GM21526 (cell line): ENCODE data around the gene FAM107B.

Experiments used
- ATAC-seq: cut with Tn5 transposase; IDR thresholded peaks from one replicate; pipeline ENCODE4 v1.9.1; 2021; ENCODE audit warnings: moderate library complexity; ENCODE audit not compliant: unreplicated experiment, low FRiP score

FAM107B gene

GRCh38 chr10:14523286-14523685 lies 251.4 kb downstream of the FAM107B start:
- no peak for ATAC-seq

GRCh38 chr10:14519785-14520184 lies 254.9 kb downstream of the FAM107B start:
- ATAC-seq, result no peak

- no peak for ATAC-seq
Measured at GRCh38 chr10:14518149-14518548, 256.5 kb downstream of the FAM107B start.

GRCh38 chr10:14513123-14513522 lies 261.6 kb downstream of the FAM107B start:
- ATAC-seq, result no peak

GRCh38 chr10:14510346-14510745 lies 264.4 kb downstream of the FAM107B start:
- ATAC-seq, result no peak

- ATAC-seq, result no peak
Measured at GRCh38 chr10:14508725-14509124, 266.0 kb downstream of the FAM107B start.

- no peak for ATAC-seq
Measured at GRCh38 chr10:14507781-14508180, 266.9 kb downstream of the FAM107B start.

GRCh38 chr10:14507176-14507575 lies 267.5 kb downstream of the FAM107B start:
- no peak for ATAC-seq

- ATAC-seq, result no peak
Measured at GRCh38 chr10:14502431-14502830, 272.3 kb downstream of the FAM107B start.

- ATAC-seq, result no peak
Measured at GRCh38 chr10:14500172-14500765, 274.4 kb downstream of the FAM107B start.

- no peak for ATAC-seq
Measured at GRCh38 chr10:14499601-14499904, 275.1 kb downstream of the FAM107B start.

- no peak for ATAC-seq
Measured at GRCh38 chr10:14498326-14498725, 276.4 kb downstream of the FAM107B start.

- no peak for ATAC-seq
Measured at GRCh38 chr10:14491811-14492210, 282.9 kb downstream of the FAM107B start.

GRCh38 chr10:14489522-14490177 lies 285.0 kb downstream of the FAM107B start:
- ATAC-seq, result no peak

- no peak for ATAC-seq
Measured at GRCh38 chr10:14487488-14487883, 287.2 kb downstream of the FAM107B start.

GRCh38 chr10:14486777-14487487 lies 287.8 kb downstream of the FAM107B start:
- no peak for ATAC-seq

- ATAC-seq, result no peak
Measured at GRCh38 chr10:14485986-14486385, 288.7 kb downstream of the FAM107B start.

GRCh38 chr10:14483417-14483816 lies 291.3 kb downstream of the FAM107B start:
- ATAC-seq, result no peak

- ATAC-seq, result no peak
Measured at GRCh38 chr10:14481752-14482151, 292.9 kb downstream of the FAM107B start.

- no peak for ATAC-seq
Measured at GRCh38 chr10:14481014-14481413, 293.7 kb downstream of the FAM107B start.

GRCh38 chr10:14478604-14479003 lies 296.1 kb downstream of the FAM107B start:
- ATAC-seq, result no peak

- no peak for ATAC-seq
Measured at GRCh38 chr10:14478201-14478600, 296.5 kb downstream of the FAM107B start.
